Astrocyte (in vitro differentiated cells and primary cell): ENCODE results near the gene ZFP91. TPM values are rescaled to one million over a fixed set of nuclear protein-coding genes. Genes with fewer than 3 reads are reported as not detected.

Experiments used
- DNase-seq: peaks from one replicate; pipeline ENCODE4 v3.0.0-alpha.2; 2010; ENCODE audit warnings: low read depth
- FAIRE-seq: peaks from 2 replicates; lab custom pipeline; 2011; peaks lifted over from hg19 to GRCh38; lab: Jason Lieb, UNC
- H2AFZ ChIP-seq: 2 replicates; pipeline ENCODE4 v1.6.0; 2012; ENCODE audit warnings: low read depth, low read length, inconsistent platforms
- H3K27ac ChIP-seq: 2 replicates; pipeline ENCODE4 v1.5.1; 2011; ENCODE audit warnings: low read depth, low read length, inconsistent platforms
- H3K27me3 ChIP-seq: 2 replicates; pipeline ENCODE4 v1.6.0; 2011; ENCODE audit warnings: low read length, inconsistent platforms; ENCODE audit not compliant: insufficient read depth
- H3K36me3 ChIP-seq: 2 replicates; pipeline ENCODE4 v1.5.1; 2011; ENCODE audit warnings: low read length, inconsistent platforms; ENCODE audit not compliant: insufficient read depth
- H3K4me1 ChIP-seq: 2 replicates; pipeline ENCODE4 v1.5.1; 2011; ENCODE audit warnings: low read length, inconsistent platforms; ENCODE audit not compliant: insufficient read depth
- H3K4me2 ChIP-seq: 2 replicates; pipeline ENCODE4 v1.6.0; 2012; ENCODE audit warnings: low read length, inconsistent platforms
- H3K4me3 ChIP-seq: 2 replicates; pipeline ENCODE4 v1.5.1; 2011; ENCODE audit warnings: low read depth, mild to moderate bottlenecking, low read length, inconsistent platforms; ENCODE audit not compliant: insufficient read depth
- H3K79me2 ChIP-seq: 2 replicates; pipeline ENCODE4 v1.6.0; 2012; ENCODE audit warnings: mild to moderate bottlenecking, low read length, inconsistent platforms; ENCODE audit not compliant: insufficient read depth
- H3K9ac ChIP-seq: 2 replicates; pipeline ENCODE4 v1.6.0; 2012; ENCODE audit warnings: mild to moderate bottlenecking, low read length, inconsistent platforms
- H3K9me3 ChIP-seq: 2 replicates; pipeline ENCODE4 v1.5.1; 2012; ENCODE audit warnings: low read depth, mild to moderate bottlenecking, low read length, inconsistent platforms; ENCODE audit not compliant: insufficient read depth
- H4K20me1 ChIP-seq: 2 replicates; pipeline ENCODE4 v1.6.0; 2012; ENCODE audit warnings: low read length, inconsistent platforms; ENCODE audit not compliant: insufficient read depth
- H3K27ac Mint-ChIP-seq: one replicate; pipeline ENCODE4 v1.8.0; 2021; ENCODE audit warnings: mild to moderate bottlenecking, mixed read lengths; ENCODE audit not compliant: unreplicated experiment
- H3K27me3 Mint-ChIP-seq: one replicate; pipeline ENCODE4 v1.8.0; 2021; ENCODE audit warnings: low read depth, mixed read lengths; ENCODE audit not compliant: unreplicated experiment
- H3K36me3 Mint-ChIP-seq: one replicate; pipeline ENCODE4 v1.8.0; 2021; ENCODE audit warnings: low read depth, mixed read lengths; ENCODE audit not compliant: unreplicated experiment
- H3K4me1 Mint-ChIP-seq: one replicate; pipeline ENCODE4 v1.8.0; 2021; ENCODE audit warnings: low read depth, mixed read lengths; ENCODE audit not compliant: unreplicated experiment
- H3K4me3 Mint-ChIP-seq: one replicate; pipeline ENCODE4 v1.8.0; 2021; ENCODE audit warnings: mild to moderate bottlenecking, moderate library complexity, mixed read lengths; ENCODE audit not compliant: unreplicated experiment
- H3K9me3 Mint-ChIP-seq: one replicate; pipeline ENCODE4 v1.8.0; 2021; ENCODE audit warnings: mild to moderate bottlenecking, mixed read lengths; ENCODE audit not compliant: unreplicated experiment
- CTCF ChIP-seq: IDR thresholded peaks from 2 replicates; pipeline ENCODE4 v1.5.1; 2011; ENCODE audit warnings: low read depth, mild to moderate bottlenecking, inconsistent platforms, low read length, moderate library complexity; ENCODE audit not compliant: insufficient read depth
- EZH2 ChIP-seq: IDR thresholded peaks from 2 replicates; pipeline ENCODE4 v1.6.1; 2012; ENCODE audit warnings: mild to moderate bottlenecking, low read length, inconsistent platforms; ENCODE audit not compliant: insufficient read depth
- total RNA-seq: library from RNA; stranded (reverse); gene quantifications from 2 replicates; pipeline ENCODE4 v1.2.1, GENCODE V29; 2021

The ZFP91 gene
- total RNA-seq, 1 donor from 2014 or later: 40.1 TPM

- Histone ChIP-seq H4K20me1 (no peaks in the 10 kb centered on the region), H3K27me3 (no peaks in the 10 kb centered on the region), H3K4me3 (no peak overlapping the region), H3K79me2 (no peaks in the 10 kb centered on the region), H2AFZ (no peak overlapping the region), H3K4me2 (no peak overlapping the region), H3K9me3 (no peaks in the 10 kb centered on the region), H3K4me1 (no peaks in the 10 kb centered on the region), H3K27ac (no peak overlapping the region), H3K36me3 (no peaks in the 10 kb centered on the region), H3K9ac (no peak overlapping the region)
- no peak for TF ChIP-seq CTCF
- TF ChIP-seq EZH2: no peak
- Mint-ChIP-seq H3K27me3 (no peaks in the 10 kb centered on the region), H3K4me3 (no peak overlapping the region), H3K9me3 (peaks cover 8% of the 10 kb centered on the region), H3K4me1 (no peaks in the 10 kb centered on the region), H3K27ac (no peak overlapping the region), H3K36me3 (no peaks in the 10 kb centered on the region)
- DNase-seq (no peak), FAIRE-seq (no peak)
Observed at GRCh38 chr11:58647866-58648265, 69.0 kb downstream of the ZFP91 start.

- TF ChIP-seq CTCF (no peak), EZH2 (no peak)
- Histone ChIP-seq H3K4me1 (no peaks in the 10 kb centered on the region), H3K4me3 (no peak overlapping the region), H3K9ac (no peak overlapping the region), H3K79me2 (no peaks in the 10 kb centered on the region), H2AFZ (no peak overlapping the region), H4K20me1 (no peaks in the 10 kb centered on the region), H3K27ac (no peak overlapping the region), H3K4me2 (no peak overlapping the region), H3K9me3 (no peaks in the 10 kb centered on the region), H3K36me3 (no peaks in the 10 kb centered on the region), H3K27me3 (no peaks in the 10 kb centered on the region)
- peaks cover 8% of the 10 kb centered on the region for H3K9me3 Mint-ChIP-seq
- no peak for FAIRE-seq
- no peak overlapping the region for H3K4me3 Mint-ChIP-seq
- no peak overlapping the region for H3K27ac Mint-ChIP-seq
- DNase-seq: no peak
- no peaks in the 10 kb centered on the region for H3K4me1 Mint-ChIP-seq
- H3K27me3 Mint-ChIP-seq: peaks cover 3% of the 10 kb centered on the region
- H3K36me3 Mint-ChIP-seq: no peaks in the 10 kb centered on the region
Observed at GRCh38 chr11:58649623-58650022, 70.8 kb downstream of the ZFP91 start.

GRCh38 chr11:58650496-58650895 is 71.6 kb downstream of the ZFP91 start:
- no peak for DNase-seq
- TF ChIP-seq EZH2: no peak
- no peak for TF ChIP-seq CTCF
- Histone ChIP-seq H3K27ac (no peak overlapping the region), H3K4me3 (no peak overlapping the region), H3K9ac (no peak overlapping the region), H3K4me2 (no peak overlapping the region), H3K36me3 (no peaks in the 10 kb centered on the region), H3K27me3 (no peaks in the 10 kb centered on the region), H2AFZ (no peak overlapping the region), H3K79me2 (no peaks in the 10 kb centered on the region), H3K4me1 (no peaks in the 10 kb centered on the region), H3K9me3 (no peaks in the 10 kb centered on the region), H4K20me1 (no peaks in the 10 kb centered on the region)
- H3K27ac Mint-ChIP-seq: no peak overlapping the region
- no peaks in the 10 kb centered on the region for H3K36me3 Mint-ChIP-seq
- no peaks in the 10 kb centered on the region for H3K4me1 Mint-ChIP-seq
- no peak overlapping the region for H3K4me3 Mint-ChIP-seq
- no peak for FAIRE-seq
- peaks cover 5% of the 10 kb centered on the region for H3K9me3 Mint-ChIP-seq
- peaks cover 3% of the 10 kb centered on the region for H3K27me3 Mint-ChIP-seq
